ENCODE measurements around the gene AAMP. TPM values are rescaled to one million over a fixed set of nuclear protein-coding genes. Genes with fewer than 3 reads are reported as not detected.

Gene AAMP
- total and polyA plus RNA-seq, 9 donors, result 71.1 to 144 (median 106) TPM

- H3K36me3 ChIP-seq, result peaks cover 3% of the 10 kb centered on the region
Observed at GRCh38 chr2:218244204-218244603, 25.7 kb downstream of the AAMP start.

GRCh38 chr2:218238887-218239286, 31.1 kb downstream of the AAMP start:
- DNase-seq, result no peak
- intact Hi-C loops (cut with DNase I), result no loop called here
- peak overlapping the region in 1 of 2 donors; percentile 16 for H3K27ac ChIP-seq
- no peaks in the 10 kb centered on the region for H3K27me3 ChIP-seq
- H3K9me3 ChIP-seq, result no peaks in the 10 kb centered on the region
- 10 to 36% (median 31%) methylated on average over 1 of the region's 1 CpG for WGBS, 3 donors
- H3K4me1 ChIP-seq (ENCODE audit: insufficient read depth), result peaks cover 7% of the 10 kb centered on the region
- H3K36me3 ChIP-seq, result no peaks in the 10 kb centered on the region
- TF ChIP-seq CTCF (IDR thresholded peaks at IDR 0.05) (no peak), EP300 (IDR thresholded peaks at IDR 0.05) (no peak), POLR2A (IDR thresholded peaks at IDR 0.05) (no peak)
- no peak overlapping the region for H3K4me3 ChIP-seq

More at GRCh38 chr2:218244204-218244603, 25.7 kb downstream of the AAMP start:
- H3K4me3 ChIP-seq, result no peak overlapping the region
- H3K9me3 ChIP-seq, result no peaks in the 10 kb centered on the region
- peaks cover 1% of the 10 kb centered on the region for H3K4me1 ChIP-seq (ENCODE audit: insufficient read depth)
- H3K27me3 ChIP-seq, result no peaks in the 10 kb centered on the region
- 55 to 64% (median 59%) methylated on average over 1 of the region's 1 CpG for WGBS, 3 donors
- H3K27ac ChIP-seq, result no peak overlapping the region
- DNase-seq, result no peak
- TF ChIP-seq POLR2A (IDR thresholded peaks at IDR 0.05) (no peak), CTCF (IDR thresholded peaks at IDR 0.05) (no peak), EP300 (IDR thresholded peaks at IDR 0.05) (no peak)
- intact Hi-C loops (cut with DNase I), result no loop called here

GRCh38 chr2:218236829-218237228, 33.1 kb downstream of the AAMP start:
- DNase-seq, result no peak
- no peak overlapping the region for H3K4me3 ChIP-seq
- WGBS, 3 donors, result 86 to 91% (median 89%) methylated on average over 4 of the region's 4 CpGs
- no peaks in the 10 kb centered on the region for H3K9me3 ChIP-seq
- TF ChIP-seq CTCF (IDR thresholded peaks at IDR 0.05) (no peak), EP300 (IDR thresholded peaks at IDR 0.05) (no peak)
- no peaks in the 10 kb centered on the region for H3K27me3 ChIP-seq
- H3K36me3 ChIP-seq, result no peaks in the 10 kb centered on the region
- no peak overlapping the region for H3K27ac ChIP-seq
- intact Hi-C loops (cut with DNase I), result no loop called here
- H3K4me1 ChIP-seq (ENCODE audit: insufficient read depth), result peaks cover 7% of the 10 kb centered on the region

- peaks cover 14% of the 10 kb centered on the region for H3K4me1 ChIP-seq (ENCODE audit: insufficient read depth)
- no peaks in the 10 kb centered on the region for H3K27me3 ChIP-seq
- intact Hi-C loops (cut with DNase I), result no loop called here
- TF ChIP-seq POLR2A (IDR thresholded peaks at IDR 0.05) (no peak), EP300 (IDR thresholded peaks at IDR 0.05) (no peak), CTCF (IDR thresholded peaks at IDR 0.05) (no peak)
- H3K27ac ChIP-seq, result no peak overlapping the region
- no peak for DNase-seq
- H3K36me3 ChIP-seq, result no peaks in the 10 kb centered on the region
- no peak overlapping the region for H3K4me3 ChIP-seq
- H3K9me3 ChIP-seq, result no peaks in the 10 kb centered on the region
- 97 to 98% (median 98%) methylated on average over 2 of the region's 2 CpGs for WGBS, 3 donors
Observed at GRCh38 chr2:218235017-218235416, 34.9 kb downstream of the AAMP start.
